HG03139 (cell line): ENCODE results near the gene TCAIM.

Experiments
- ATAC-seq: cut with Tn5 transposase; IDR thresholded peaks from one replicate; pipeline ENCODE4 v1.9.1; 2021; ENCODE audit not compliant: unreplicated experiment

TCAIM gene

GRCh38 chr3:44442596-44443309 lies 104.2 kb downstream of the TCAIM start:
- no peak for ATAC-seq

GRCh38 chr3:44444437-44444836 lies 105.9 kb downstream of the TCAIM start:
- ATAC-seq, result no peak

GRCh38 chr3:44444896-44445691 lies 106.5 kb downstream of the TCAIM start:
- ATAC-seq, result no peak

GRCh38 chr3:44445786-44446185 lies 107.2 kb downstream of the TCAIM start:
- no peak for ATAC-seq

- no peak for ATAC-seq
These were observed 108.4 kb downstream of the TCAIM start for GRCh38 chr3:44446929-44447328.

GRCh38 chr3:44451441-44451840 lies 112.9 kb downstream of the TCAIM start:
- no peak for ATAC-seq

- ATAC-seq, result no peak
These were observed 115.7 kb downstream of the TCAIM start for GRCh38 chr3:44454258-44454657.

GRCh38 chr3:44455318-44455717 lies 116.8 kb downstream of the TCAIM start:
- no peak for ATAC-seq
